Panc1 (cell line): ENCODE results near the gene MMAB. TPM values are rescaled to one million over a fixed set of nuclear protein-coding genes. Genes with fewer than 3 reads are reported as not detected.

Experiments
- ATAC-seq: fragments of 200-7000 bp; cut with Tn5 transposase; 2 replicates; pipeline ENCODE4 v1.9.1; 2020; ENCODE audit warnings: mild to moderate bottlenecking, moderate library complexity
- BruUV-seq: library from RNA; stranded (reverse); fragments of 400-500 nt; replicated peaks from 2 replicates; lab custom pipeline; 2021; lab: Mats Ljungman, UMichigan
- CTCF ChIA-PET: fragments of 300-600 bp; sonication (Branson Sonifier 250); formaldehyde crosslinking; loops from one replicate; lab custom pipeline; 2022; ENCODE audit warnings: antibody characterized with exemption; lab: Charles Lee
- POLR2A ChIA-PET: fragments of 300-600 bp; sonication (Branson Sonifier 250); formaldehyde crosslinking; loops from one replicate; lab custom pipeline; 2022; ENCODE audit warnings: antibody characterized with exemption; lab: Charles Lee
- DNase-seq: peaks from one replicate; pipeline ENCODE4 v3.0.0-alpha.2; 2010; ENCODE audit warnings: low read depth, low spot score
- H3K27ac ChIP-seq: 2 replicates; pipeline ENCODE4 v1.5.1; 2011; ENCODE audit warnings: mild to moderate bottlenecking, low read length, inconsistent platforms
- H3K27me3 ChIP-seq: fragments of 200-500 bp; sonication (Bioruptor generic); 2 replicates; pipeline ENCODE4 v1.6.0; 2014; ENCODE audit warnings: low read length, inconsistent platforms; ENCODE audit not compliant: control insufficient read depth, insufficient read depth
- H3K36me3 ChIP-seq: fragments of 200-500 bp; sonication (Bioruptor generic); 2 replicates; pipeline ENCODE4 v1.5.1; 2014; ENCODE audit warnings: inconsistent platforms, mild to moderate bottlenecking, low read length, moderate library complexity; ENCODE audit not compliant: control insufficient read depth, insufficient read depth
- H3K4me1 ChIP-seq: 2 replicates; pipeline ENCODE4 v1.5.1; 2011; ENCODE audit warnings: inconsistent platforms, mild to moderate bottlenecking, low read length, moderate library complexity; ENCODE audit not compliant: control insufficient read depth, insufficient read depth
- H3K4me3 ChIP-seq, 2 experiments: 2 replicates each; pipeline ENCODE4 v1.5.1; 2011 to 2012; ENCODE audit warnings: low read depth in 2 of 2, low read length in 2 of 2, mild to moderate bottlenecking in 2 of 2, inconsistent platforms in 1 of 2, moderate library complexity in 1 of 2
- H3K9me3 ChIP-seq: fragments of 200-500 bp; sonication (Bioruptor generic); 2 replicates; pipeline ENCODE4 v1.5.1; 2014; ENCODE audit warnings: low read depth, mild to moderate bottlenecking, inconsistent platforms, low read length, moderate library complexity; ENCODE audit not compliant: control insufficient read depth, insufficient read depth
- CTCF ChIP-seq: fragments of 450-650 bp; IDR thresholded peaks from 2 replicates; pipeline ENCODE4 v1.5.1; 2017; ENCODE audit warnings: mild to moderate bottlenecking
- POLR2AphosphoS5 ChIP-seq: IDR thresholded peaks from 2 replicates; pipeline ENCODE4 v1.6.1; 2012; ENCODE audit warnings: mild to moderate bottlenecking, low read depth, low read length, moderate library complexity
- REST ChIP-seq, 2 experiments: IDR thresholded peaks; 2 replicates each; pipeline ENCODE4 v1.6.1; 2011 to 2012; ENCODE audit warnings: low read depth in 2 of 2, control low read depth in 1 of 2, low read length in 1 of 2, mild to moderate bottlenecking in 1 of 2, moderate library complexity in 1 of 2; ENCODE audit not compliant: insufficient read depth in 1 of 2
- SIN3A ChIP-seq: IDR thresholded peaks from 2 replicates; pipeline ENCODE4 v1.6.1; 2012; ENCODE audit warnings: low read depth, mild to moderate bottlenecking, low read length, moderate library complexity, borderline replicate concordance; ENCODE audit not compliant: insufficient read depth
- TCF7L2 ChIP-seq: IDR thresholded peaks from 2 replicates; pipeline ENCODE4 v1.6.1; 2011; ENCODE audit warnings: mild to moderate bottlenecking, low read depth, low read length, inconsistent platforms
- in situ Hi-C: cut with HindIII; loops from 2 replicates; pipeline ENCODE4 v1.10.0; 2016; ENCODE audit warnings: low sequenced_read_pairs, low pct_unique_long_range_greater_than_20kb
- intact Hi-C: fragments of 100-400 bp; cut with micrococcal nuclease; formaldehyde crosslinking; loops from one replicate; pipeline ENCODE4 v1.10.0; 2022; ENCODE audit not compliant: unreplicated experiment
- total RNA-seq: library from RNA; stranded (reverse); gene quantifications from one replicate; pipeline ENCODE4 v1.2.1, GENCODE V29; 2021; ENCODE audit not compliant: unreplicated experiment

Gene MMAB
- total RNA-seq, 1 experiment from 2014 or later = 58.6 TPM

GRCh38 chr12:109549613-109550270, 23.6 kb downstream of the MMAB start:
- Histone ChIP-seq H3K27ac (no peak overlapping the region), H3K36me3 (no peaks in the 10 kb centered on the region), H3K4me3 (no peak overlapping the region), H3K9me3 (no peaks in the 10 kb centered on the region), H3K27me3 (peaks cover 14% of the 10 kb centered on the region), H3K4me1 (no peaks in the 10 kb centered on the region)
- in situ Hi-C loops = no loop called here
- DNase-seq (no peak), ATAC-seq (no peak)
- ChIA-PET POLR2A (interaction anchor here (0.7 kb wide), 1 partner anchor 100 kb away, joined by 5 read pairs; no protein-coding TSS in a partner anchor), CTCF (interaction anchor here (0.5 to 0.7 kb wide), 3 partner anchors 117 to 1462 kb away, joined by 3 to 9 read pairs (median 3); no protein-coding TSS in a partner anchor)
- TF ChIP-seq REST (IDR thresholded peaks at IDR 0.05; ENCODE audit: insufficient read depth in 1 of 2, low read depth in 2 of 2, low read length in 1 of 2) (no peak), TCF7L2 (no peak), CTCF (no peak), SIN3A (no peak), POLR2AphosphoS5 (no peak)
- intact Hi-C loops = no loop called here
- no TSS peak for BruUV-seq

GRCh38 chr12:109548258-109548657, 25.0 kb downstream of the MMAB start:
- Histone ChIP-seq H3K27me3 (peaks cover 14% of the 10 kb centered on the region), H3K4me3 (no peak overlapping the region), H3K9me3 (no peaks in the 10 kb centered on the region), H3K4me1 (no peaks in the 10 kb centered on the region), H3K27ac (no peak overlapping the region), H3K36me3 (no peaks in the 10 kb centered on the region)
- intact Hi-C loops = no loop called here
- BruUV-seq = no TSS peak
- in situ Hi-C loops = no loop called here
- ChIA-PET POLR2A (interaction anchor here (0.6 kb wide), 1 partner anchor 254 kb away, joined by 7 read pairs; no protein-coding TSS in a partner anchor), CTCF (no interaction called here)
- DNase-seq = no peak
- no peak for TF ChIP-seq POLR2AphosphoS5
- TF ChIP-seq REST (IDR thresholded peaks at IDR 0.05; ENCODE audit: insufficient read depth in 1 of 2, low read depth in 2 of 2, low read length in 1 of 2) = no peak
- TF ChIP-seq SIN3A = no peak
- no peak for TF ChIP-seq CTCF
- no peak for TF ChIP-seq TCF7L2
- no peak for ATAC-seq
